Embryonic facial prominence (tissue), 1 donor: ENCODE measurements around the gene FAM240A.

Source experiments
- DNase-seq: peaks from one replicate; pipeline ENCODE4 v3.0.0-alpha.2; 2016; ENCODE audit errors: extremely low spot score

The FAM240A gene

GRCh38 chr3:46626039-46626438, 13.7 kb downstream of the FAM240A start:
- DNase-seq: no peak

GRCh38 chr3:46627078-46627477, 14.8 kb downstream of the FAM240A start:
- no peak for DNase-seq

- DNase-seq: peak; percentile 11
These were observed 16.6 kb downstream of the FAM240A start for GRCh38 chr3:46628901-46629369.

- peak; percentile 73 for DNase-seq
These were observed 17.5 kb downstream of the FAM240A start for GRCh38 chr3:46629551-46630517.

GRCh38 chr3:46632792-46633191, 20.5 kb downstream of the FAM240A start:
- DNase-seq: no peak

GRCh38 chr3:46634856-46635255, 22.5 kb downstream of the FAM240A start:
- no peak for DNase-seq

- DNase-seq: no peak
These were observed 26.9 kb downstream of the FAM240A start for GRCh38 chr3:46639221-46639620.

- no peak for DNase-seq
These were observed 28.6 kb downstream of the FAM240A start for GRCh38 chr3:46640927-46641326.

GRCh38 chr3:46642971-46643370, 30.6 kb downstream of the FAM240A start:
- no peak for DNase-seq

GRCh38 chr3:46643701-46644100, 31.4 kb downstream of the FAM240A start:
- DNase-seq: no peak

- DNase-seq: no peak
These were observed 34.4 kb downstream of the FAM240A start for GRCh38 chr3:46646700-46647099.

GRCh38 chr3:46648096-46648495, 35.8 kb downstream of the FAM240A start:
- no peak for DNase-seq

GRCh38 chr3:46649436-46649835, 37.1 kb downstream of the FAM240A start:
- DNase-seq: no peak

- DNase-seq: no peak
These were observed 38.8 kb downstream of the FAM240A start for GRCh38 chr3:46651084-46651483.

GRCh38 chr3:46655271-46655670, 42.9 kb downstream of the FAM240A start:
- no peak for DNase-seq

GRCh38 chr3:46656778-46657556, 44.6 kb downstream of the FAM240A start:
- DNase-seq: no peak

- no peak for DNase-seq
These were observed 47.0 kb downstream of the FAM240A start for GRCh38 chr3:46659285-46659684.

GRCh38 chr3:46660003-46660402, 47.7 kb downstream of the FAM240A start:
- DNase-seq: no peak

GRCh38 chr3:46660543-46661523, 48.5 kb downstream of the FAM240A start:
- no peak for DNase-seq

GRCh38 chr3:46661776-46662766, 49.7 kb downstream of the FAM240A start:
- DNase-seq: no peak
